ENCODE data around the gene C2CD4C.
A peak's percentile ranks its signal among the peaks of the same experiment; 100 is the strongest.
"Not testable (repeated sequence)": the region's sequence is repeated elsewhere in the genome, so short reads cannot be mapped to it uniquely, and the experiment has no call there.

C2CD4C gene

DNA sequence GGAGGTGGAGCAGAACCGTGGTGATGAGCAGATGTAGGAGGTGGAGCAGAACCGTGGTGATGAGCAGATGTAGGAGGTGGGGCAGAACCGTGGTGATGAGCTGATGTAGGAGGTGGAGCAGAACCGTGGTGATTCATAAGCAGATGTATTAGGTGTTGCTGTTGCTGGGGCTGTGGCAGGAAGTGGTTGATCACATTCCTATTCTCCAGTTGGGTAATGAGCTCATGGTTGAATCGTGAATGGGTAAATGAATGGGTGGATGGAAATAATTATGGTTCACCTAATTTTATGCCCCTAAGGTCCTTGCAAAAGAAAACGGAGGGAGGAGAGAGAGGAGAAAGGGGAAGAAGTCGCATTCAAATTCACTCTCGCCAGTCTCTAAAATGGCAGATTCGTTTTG lies 26.4 kb downstream of the C2CD4C start:
- DNase-seq (ENCODE audit: low read depth in 2 of 2): peak in 1 of 2 donors; percentile 37

DNA sequence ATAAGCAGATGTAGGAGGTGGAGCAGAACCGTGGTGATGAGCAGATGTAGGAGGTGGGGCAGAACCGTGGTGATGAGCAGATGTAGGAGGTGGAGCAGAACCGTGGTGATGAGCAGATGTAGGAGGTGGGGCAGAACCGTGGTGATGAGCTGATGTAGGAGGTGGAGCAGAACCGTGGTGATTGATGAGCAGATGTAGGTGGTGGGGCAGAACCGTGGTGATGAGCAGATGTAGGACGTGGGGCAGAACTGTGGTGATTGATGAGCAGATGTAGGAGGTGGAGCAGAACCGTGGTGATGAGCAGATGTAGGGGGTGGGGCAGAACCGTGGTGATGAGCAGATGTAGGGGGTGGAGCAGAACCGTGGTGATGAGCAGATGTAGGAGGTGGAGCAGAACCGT lies 27.0 kb downstream of the C2CD4C start:
- DNase-seq (ENCODE audit: low read depth in 2 of 2): not testable (repeated sequence)

DNA sequence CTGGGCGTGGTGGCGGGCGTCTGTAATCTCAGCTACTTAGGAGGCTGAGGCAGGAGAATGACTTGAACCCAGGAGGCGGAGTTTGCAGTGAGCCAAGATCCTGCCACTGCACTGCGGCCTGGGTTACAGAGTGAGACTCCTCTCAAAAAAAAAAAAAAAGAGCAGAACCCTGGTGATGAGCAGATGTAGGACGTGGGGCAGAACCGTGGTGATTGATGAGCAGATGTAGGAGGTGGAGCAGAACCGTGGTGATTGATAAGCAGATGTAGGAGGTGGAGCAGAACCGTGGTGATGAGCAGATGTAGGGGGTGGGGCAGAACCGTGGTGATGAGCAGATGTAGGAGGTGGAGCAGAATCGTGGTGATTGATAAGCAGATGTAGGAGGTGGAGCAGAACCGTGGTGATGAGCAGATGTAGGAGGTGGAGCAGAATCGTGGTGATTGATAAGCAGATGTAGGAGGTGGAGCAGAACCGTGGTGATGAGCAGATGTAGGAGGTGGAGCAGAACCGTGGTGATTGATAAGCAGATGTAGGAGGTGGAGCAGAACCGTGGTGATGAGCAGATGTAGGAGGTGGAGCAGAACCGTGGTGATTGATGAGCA lies 28.2 kb downstream of the C2CD4C start:
- not testable (repeated sequence) for DNase-seq (ENCODE audit: low read depth in 2 of 2)

DNA sequence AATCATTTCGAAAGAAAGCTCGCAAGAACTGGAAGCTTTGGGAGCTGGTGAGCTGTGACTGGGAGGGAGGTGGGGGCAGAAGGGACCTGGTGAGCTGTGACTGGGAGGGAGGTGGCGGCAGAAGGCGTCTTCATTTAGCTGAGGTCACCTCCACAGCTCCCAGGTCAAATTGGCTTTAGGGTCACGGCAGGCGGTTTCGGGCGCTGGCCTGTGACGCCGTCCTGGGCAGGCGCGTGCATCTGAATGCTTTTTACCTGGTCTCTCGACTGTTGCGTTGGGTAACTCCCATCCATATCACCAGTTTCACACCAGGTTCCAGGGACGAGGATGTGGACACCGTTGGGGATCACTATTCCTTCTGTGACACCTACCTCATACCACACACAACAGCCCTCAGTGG lies 29.2 kb downstream of the C2CD4C start:
- DNase-seq (ENCODE audit: low read depth in 2 of 2): no peak

DNA sequence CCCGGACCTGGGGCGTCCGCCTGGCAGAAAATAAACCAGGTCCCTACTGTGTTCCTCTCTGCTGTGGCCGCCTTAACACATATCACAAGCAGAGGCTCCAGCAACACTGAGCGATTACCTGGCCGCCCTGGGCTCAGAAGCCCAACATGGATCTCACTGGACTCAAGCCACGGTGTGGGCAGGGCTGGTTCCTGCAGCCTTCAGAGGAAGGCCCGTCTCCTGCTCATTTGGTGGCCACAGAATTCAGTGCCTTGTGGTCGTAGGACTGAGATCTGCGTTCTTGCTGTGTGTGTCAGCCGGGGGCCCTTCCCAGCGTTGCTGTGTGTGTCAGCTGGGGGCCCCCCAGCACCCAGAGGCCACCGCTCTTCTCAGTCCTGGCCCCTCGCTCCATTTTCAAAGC lies 30.2 kb downstream of the C2CD4C start:
- no peak for DNase-seq (ENCODE audit: low read depth in 2 of 2)

DNA sequence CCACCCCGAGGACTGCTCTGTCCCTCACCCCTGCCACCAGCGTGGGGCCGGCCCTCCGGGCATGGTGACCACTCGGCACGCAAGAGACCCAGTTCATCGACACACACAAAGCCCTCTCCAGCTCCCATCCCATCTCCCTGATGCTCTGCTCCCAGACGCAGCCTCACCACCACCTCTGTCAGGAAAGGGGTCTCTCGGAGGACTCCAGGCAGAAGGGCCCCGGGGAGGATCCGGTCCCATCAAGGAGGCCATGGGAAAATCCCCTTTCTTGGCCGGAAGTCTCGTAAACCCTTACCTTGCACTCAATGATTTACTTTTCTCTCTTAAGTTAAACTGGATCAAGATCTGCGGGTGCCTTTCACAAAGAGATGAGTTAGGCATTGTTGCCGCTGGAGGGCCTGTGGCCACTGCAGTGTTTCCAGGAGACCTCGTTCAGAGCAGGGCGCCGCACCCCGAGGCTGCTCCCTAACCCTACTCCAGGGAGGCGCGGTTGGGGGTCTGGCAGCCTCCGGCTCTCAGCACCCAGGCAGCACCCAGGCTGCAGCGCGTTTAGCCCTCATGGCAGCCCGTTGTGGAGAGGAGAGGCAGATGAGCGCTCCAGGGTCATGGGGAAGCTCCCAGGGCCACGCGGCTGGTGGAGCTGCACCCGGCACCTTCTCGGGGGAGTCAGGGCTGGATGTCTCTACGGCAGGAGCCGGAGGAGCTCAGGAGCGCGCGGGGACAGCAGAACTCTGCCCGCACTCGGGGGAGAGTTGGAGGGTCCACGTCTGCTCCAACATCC lies 31.0 kb downstream of the C2CD4C start:
- DNase-seq (ENCODE audit: low read depth in 2 of 2): no peak

DNA sequence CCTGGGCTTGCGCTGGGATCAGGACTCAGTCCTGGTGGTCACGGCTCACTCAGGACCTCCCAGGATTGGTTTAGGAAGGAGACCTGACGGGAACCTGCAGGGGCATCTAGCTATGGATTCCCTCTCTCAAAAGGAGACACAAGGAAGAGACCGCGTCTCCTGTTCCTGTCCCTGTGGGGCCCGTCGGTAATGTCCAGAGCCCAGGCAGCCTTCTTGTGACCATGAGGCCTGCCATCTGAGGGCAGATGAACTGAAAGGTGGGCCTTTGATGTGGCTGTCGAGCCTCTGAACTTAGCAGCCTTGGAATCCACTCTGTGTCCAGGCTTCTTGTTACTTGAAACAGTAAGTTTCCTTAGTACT lies 32.9 kb downstream of the C2CD4C start:
- no peak for DNase-seq (ENCODE audit: low read depth in 2 of 2)

DNA sequence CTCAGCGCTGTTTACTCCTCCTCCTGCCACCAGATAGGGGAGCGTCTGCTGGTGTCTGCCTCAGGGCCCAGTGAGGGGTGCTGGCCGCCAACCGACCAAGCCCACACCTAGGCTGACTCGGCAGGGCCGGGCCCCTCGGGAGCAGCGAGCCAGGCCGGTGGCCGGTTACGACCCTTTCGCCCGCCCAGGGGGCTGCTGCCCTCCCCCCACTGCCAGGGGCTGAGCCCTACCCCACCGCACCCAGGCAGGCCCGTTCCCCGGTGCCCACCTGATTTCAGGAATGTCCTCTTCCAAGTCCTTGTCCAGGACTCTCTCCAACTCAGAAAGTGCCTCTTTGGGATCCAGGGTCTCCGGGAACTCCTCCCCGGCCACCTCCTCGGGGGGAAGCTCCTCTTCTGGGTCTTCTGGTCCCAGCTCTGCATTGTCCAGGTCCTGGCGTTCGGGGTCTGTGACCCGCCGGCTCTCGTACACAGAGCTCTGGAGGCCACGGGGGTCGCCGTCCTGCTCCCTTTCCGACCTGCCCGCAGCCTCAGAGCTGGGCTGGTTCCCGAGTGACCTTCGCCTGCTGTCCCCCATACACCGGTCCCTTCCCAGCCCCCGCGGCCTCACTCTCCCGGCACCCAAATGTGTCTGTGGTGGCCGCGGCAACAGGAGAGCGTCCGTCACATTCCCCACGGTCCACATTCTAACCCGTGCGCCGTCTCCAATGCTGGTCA lies 33.4 kb downstream of the C2CD4C start:
- DNase-seq (ENCODE audit: low read depth in 2 of 2): no peak

DNA sequence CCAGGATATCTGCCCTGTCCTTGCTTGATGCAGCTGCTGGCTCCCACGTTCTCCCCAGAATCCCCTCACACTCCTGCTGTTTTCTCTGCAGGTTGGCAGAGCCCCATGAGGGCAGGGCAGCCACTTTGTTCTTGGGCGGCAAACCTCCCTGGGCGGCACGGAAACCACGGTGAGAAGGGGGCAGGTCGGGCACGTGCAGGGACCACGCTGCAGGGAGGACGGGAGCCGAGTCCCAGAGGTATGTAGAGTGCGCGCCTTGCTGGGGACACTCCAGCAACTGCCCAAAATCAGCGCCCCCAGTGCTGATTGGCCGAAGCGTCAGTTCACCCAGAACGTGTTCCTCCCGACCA lies 34.1 kb downstream of the C2CD4C start:
- DNase-seq (ENCODE audit: low read depth in 2 of 2): no peak

DNA sequence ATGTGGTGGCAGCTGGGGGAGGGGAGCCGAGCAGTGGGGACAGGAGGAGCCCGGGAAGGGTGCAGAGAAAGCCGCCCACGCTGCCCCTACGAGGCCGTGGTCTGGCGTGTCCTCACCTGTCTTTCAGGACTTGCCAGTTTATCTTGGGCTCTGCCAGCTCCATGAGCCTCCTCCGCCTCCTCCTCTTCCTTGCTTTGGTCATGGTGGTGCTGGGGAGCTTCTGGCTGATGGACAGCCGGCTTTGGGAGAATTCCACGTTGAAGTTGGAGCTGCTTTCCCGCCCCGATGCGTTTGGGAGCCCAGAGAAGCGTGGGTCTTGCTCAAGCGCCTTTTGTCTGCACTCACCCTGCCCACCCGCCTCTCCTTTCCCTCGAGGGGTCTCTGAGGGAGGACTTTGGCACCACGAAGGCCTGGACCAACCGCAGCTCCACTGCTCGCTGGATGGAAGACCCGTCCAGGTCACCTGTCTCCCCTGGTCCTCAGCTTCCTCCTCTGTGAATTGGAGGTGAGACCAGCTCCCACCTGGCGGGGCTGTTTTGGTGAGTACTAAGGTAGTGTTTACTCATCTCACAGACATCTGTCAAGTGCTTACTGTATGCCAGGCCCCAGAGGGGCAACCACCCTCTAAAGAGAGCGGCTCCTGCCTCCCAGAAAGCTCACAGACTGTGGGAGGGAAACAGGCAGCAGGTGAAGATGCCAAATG lies 34.6 kb downstream of the C2CD4C start:
- no peak for DNase-seq (ENCODE audit: low read depth in 2 of 2)

DNA sequence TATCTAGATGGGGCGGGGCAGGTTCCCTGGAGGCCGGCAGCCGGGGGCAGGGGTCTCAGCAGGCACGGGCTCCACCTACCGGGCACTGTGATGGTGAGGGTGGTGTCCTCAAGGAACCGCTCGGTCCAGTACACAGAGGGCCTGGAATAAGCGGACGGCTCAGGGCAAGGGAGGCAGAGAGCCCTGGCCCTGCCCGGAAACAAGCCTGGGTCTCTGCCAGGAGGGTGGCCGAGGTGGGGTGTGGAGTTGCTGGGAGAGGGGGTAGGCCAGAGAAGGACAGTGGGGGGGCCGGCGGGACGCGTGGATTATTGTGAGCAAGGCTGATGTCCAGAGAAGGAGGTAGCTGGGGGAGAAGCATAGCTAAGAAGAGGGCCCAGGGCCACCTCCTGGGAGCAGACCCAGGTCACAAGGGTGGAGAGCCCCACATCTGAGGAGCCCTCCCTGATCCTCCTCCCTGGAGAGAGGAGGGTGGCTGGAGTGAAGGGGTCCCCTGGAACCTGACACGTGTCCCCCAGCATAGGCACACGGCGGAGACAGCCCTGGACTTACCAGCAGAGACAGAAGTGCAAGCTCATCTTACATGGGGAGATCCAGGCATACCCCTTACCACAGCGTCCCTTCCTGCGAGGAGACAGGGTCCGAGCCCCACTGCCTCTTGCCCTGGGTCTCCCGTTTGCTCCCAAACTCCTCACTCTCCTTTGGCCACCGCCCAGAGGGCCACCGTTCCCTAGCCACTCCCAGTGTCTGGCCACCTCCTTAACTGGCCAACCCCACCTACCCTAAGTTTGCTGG lies 35.4 kb downstream of the C2CD4C start:
- DNase-seq (ENCODE audit: low read depth in 2 of 2): no peak

DNA sequence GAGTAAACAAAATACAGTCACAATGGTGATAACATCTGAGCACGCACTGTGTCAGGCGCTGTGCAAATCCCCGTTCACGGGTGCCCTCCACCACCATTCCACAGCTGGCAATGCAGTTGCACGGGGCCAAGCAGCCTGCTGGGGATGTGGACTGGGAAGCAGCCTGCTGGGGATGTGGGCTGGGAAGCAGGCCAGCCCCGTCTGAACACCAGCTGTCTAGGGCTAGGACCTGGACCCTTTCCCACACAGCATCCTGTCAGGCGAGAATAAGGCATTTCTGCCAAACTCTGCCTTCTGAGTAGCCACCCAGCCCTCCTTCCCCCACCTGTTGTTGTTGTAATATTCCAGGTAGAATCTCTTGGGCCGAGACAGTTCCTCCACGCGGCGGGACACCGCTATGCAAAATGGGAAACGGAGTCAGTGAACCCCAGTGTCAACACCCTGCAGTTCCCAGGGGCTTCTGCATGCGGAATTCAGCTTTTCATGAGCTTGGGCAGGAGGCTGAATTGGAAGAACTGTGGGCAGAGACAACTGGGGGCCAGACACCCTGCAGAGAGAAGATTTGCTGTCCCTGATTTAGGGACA lies 36.5 kb downstream of the C2CD4C start:
- no peak for DNase-seq (ENCODE audit: low read depth in 2 of 2)

DNA sequence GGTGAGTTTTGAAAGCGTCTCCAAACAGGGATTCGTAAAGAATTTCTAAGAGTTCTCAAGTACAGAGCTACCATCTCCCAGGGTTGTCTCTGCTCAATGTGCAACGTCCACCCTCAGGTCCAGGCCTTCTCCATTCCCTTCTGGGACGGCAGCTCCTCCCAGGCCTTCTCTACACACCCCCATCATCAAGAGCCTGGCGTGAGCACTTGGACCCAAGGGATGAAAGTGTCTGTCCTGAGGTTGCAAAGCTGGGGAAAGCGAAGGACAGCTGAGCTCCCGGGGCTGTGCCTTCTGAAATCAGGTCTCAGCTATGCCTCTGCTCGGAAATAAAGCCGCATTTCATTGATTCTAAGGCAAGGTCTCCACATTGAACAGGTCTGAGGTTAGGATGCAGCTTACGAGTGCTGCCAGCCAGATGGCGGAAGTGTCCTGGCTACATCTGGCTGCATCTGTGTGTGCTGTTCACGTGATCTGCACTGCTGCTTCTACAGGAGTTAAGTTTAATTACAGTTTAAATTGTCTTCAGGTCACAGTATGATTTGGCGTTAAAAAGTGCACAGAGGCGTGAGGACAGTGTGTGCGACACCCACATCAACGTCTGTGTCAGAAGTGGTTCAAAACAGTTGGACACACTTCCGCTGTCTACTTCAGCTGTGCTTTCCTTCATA lies 37.3 kb downstream of the C2CD4C start:
- DNase-seq (ENCODE audit: low read depth in 2 of 2): no peak

DNA sequence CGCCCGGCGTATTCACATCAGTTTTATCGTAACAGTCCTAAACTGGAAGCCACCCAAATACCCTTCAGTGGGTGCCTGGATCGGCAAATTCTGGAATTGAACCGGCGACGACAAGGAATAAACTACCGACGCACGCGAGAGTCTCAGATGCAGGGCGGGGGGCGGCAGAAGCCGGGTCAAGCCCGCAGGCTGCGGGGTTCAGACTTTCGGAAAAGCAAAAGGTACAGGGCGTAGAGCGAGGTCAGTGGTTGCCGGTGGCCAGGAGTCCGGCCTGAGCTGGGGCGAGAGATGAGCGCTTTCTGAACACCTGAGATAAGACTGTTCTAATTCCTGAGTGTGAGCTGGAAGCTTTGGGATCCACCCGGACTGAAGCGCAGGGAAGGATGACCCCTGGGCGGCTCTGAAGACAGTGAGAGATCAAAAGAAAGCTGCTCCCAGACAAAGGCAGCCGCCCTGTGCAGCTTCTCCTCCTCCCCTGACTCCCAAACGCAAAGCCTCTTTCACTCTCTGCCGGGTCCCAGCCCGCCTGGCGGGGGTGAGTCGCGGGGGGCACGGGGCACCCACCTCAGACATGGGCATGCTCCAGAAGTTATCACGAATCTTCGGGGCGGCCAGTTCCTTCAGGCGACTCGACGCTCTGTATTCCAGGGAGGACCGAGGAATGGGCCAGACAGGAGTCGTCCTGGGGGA lies 38.2 kb downstream of the C2CD4C start:
- DNase-seq (ENCODE audit: low read depth in 2 of 2): no peak

DNA sequence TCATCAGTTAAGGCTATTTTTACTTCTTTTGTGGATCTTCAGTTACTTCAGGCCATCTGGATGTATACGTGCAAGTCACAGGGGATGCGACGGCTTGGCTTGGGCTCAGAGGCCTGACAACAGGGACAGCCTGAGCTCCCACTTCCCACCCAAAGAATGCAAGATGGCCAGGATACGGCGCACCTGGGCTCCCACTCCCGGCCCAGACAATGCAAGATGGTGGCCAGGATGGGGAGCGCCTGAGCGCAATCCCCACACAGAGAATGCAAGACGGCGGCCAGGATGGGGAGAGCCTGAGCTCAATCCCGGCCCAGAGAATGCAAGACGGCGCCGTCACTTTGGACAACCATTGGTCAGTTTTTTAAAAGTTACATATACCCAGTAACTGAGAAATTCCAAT lies 39.1 kb downstream of the C2CD4C start:
- DNase-seq (ENCODE audit: low read depth in 2 of 2): no peak

DNA sequence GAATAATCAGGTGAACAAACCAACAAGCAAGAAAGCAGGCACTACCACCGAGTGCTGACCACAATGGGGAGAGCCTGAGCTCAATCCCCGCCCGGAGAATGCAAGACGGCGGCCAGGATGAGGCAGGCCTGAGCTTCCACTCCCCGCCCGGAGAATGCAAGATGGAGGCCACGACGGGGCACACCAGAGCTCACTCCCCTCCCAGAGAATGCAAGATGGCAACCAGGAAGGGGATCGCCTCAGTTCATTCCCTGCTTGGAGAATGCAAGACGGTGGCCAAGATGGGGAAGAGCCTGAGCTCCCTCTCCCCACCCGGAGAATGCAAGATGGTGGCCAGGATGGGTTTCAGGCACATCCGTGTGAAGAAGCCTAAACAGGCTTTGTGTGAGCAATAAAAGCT lies 39.7 kb downstream of the C2CD4C start:
- DNase-seq (ENCODE audit: low read depth in 2 of 2): no peak

DNA sequence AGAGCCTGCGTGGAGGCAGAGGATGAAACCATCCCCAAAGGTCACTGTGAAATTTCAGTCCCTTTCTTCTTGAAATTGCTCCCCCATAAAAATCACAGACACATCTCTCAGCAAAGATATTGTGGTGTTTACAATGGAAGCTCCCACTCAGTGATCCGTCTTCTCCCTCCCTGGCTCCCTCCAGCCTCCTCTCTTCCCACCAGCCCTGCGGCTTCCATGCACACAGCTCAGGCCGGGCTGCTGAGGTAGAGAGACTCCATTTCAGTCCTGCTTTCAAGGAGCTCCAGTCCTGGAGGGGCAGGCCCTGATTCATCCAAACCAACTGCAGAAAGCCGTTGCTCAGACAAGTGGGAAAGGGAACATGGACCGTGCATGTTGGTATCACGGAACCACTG lies 40.3 kb downstream of the C2CD4C start:
- no peak for DNase-seq (ENCODE audit: low read depth in 2 of 2)

DNA sequence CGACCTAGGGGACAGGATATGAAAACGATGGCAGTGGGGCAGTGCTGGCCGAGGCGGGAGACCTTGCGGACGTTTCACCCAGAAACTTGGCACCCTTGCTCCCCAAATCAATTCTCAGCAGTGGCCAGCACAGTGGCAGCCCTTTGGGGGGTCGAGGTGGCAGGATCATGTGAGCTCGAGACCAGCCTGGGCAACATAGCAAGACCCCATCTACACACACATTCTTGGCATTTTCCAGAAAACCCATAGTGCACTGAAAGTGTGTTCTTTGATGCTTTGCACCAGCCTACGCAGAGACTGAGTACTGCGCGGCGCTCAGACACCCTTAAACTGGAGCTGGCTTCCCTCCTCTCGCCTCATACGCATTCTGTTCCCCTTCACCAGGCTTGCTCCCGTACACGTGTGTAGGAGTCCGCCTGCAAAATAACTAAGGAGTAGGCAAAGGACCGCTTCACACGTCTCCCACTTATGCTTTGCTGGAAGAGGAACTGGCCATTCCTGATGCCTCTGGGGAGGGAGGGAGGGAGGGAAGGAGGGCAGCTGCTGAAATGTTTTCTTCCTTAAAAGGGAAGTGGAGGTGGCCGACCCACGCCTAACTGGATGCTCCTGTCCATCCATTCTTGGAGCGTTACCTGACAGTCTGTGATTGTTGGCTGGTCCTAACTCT lies 40.9 kb downstream of the C2CD4C start:
- DNase-seq (ENCODE audit: low read depth in 2 of 2): no peak

DNA sequence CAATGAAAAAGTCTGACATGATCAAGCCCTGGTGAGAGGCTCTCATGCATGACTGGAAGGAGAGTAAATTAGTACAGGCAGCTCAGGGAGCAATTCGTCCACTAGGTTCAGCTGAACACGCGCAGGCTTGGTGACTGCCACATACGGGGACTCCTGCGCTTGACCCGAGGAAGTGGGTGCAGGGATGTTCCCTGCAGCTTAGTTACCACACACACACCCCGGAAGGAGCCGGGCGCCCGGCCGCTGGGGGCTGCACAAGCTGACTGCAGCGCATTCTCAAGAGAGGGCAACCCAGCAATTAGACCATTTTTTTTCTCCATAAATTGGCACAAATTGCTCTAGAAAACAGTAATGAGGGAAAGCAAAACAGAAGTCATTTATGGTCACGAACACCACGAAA lies 41.4 kb downstream of the C2CD4C start:
- no peak for DNase-seq (ENCODE audit: low read depth in 2 of 2)

DNA sequence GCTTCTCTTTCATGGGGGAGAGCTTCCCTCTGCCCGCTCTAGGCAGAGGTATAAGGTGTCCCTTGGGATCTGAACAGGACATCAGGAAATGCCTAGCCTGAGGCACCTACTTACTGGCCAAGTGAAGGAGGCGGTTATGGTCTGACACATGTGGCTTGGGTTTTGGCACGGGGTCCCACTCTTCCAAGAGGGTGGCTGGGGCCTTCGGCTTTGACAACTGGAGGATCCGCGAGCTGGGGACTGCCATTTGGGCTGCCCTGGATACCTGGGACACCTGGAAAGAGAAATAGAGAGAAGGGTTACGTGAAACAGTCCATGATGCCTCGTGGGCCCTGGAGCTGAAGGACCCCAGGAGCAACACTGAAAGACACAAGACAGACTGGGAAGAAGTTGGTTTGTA lies 42.0 kb downstream of the C2CD4C start:
- no peak for DNase-seq (ENCODE audit: low read depth in 2 of 2)
